KOPT-K1 (cell line): ENCODE measurements around the gene EIF4E3.

ENCODE experiments used
- H3K27ac ChIP-seq: fragments of 200-600 bp; sonication (generic); 2 replicates; pipeline ENCODE4 v1.5.1; 2016; ENCODE audit warnings: antibody characterized with exemption, mild to moderate bottlenecking, low read depth, low read length; ENCODE audit not compliant: poor library complexity, severe bottlenecking
- H3K36me3 ChIP-seq: fragments of 200-600 bp; sonication (generic); 2 replicates; pipeline ENCODE4 v1.5.1; 2017; ENCODE audit warnings: antibody characterized with exemption, mild to moderate bottlenecking, low read length, moderate library complexity; ENCODE audit not compliant: insufficient read depth
- H3K9me3 ChIP-seq: fragments of 200-600 bp; sonication (generic); 2 replicates; pipeline ENCODE4 v1.5.1; 2017; ENCODE audit warnings: antibody characterized with exemption, low read length, mild to moderate bottlenecking; ENCODE audit not compliant: insufficient read depth, poor library complexity, severe bottlenecking

Gene EIF4E3

DNA sequence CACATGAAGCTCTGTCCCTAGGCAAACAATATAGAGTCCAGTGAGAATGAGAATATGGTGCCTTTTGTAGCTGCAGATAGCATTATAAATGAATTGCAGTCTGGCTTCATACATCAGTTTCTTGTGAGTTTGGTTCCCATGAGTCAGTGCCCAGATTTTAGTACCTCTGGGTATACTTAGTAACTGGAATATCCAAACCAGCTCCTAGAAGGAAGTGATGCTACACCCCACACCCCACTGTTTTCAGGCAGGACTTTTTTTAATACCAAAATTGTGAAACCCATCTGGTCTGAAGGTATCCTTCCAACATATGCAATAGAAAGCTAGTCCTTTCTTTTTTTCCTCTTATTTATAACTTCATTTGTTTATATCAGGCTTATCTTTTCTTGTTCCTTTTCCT is 99.5 kb downstream of the EIF4E3 start:
- no peaks in the 10 kb centered on the region for H3K36me3 ChIP-seq
- no peak overlapping the region for H3K27ac ChIP-seq

More for the DNA sequence above, 99.5 kb downstream of the EIF4E3 start:
- no peaks in the 10 kb centered on the region for H3K9me3 ChIP-seq
